Measurements from ENCODE around the gene CTBP2.

CTBP2 gene

DNA sequence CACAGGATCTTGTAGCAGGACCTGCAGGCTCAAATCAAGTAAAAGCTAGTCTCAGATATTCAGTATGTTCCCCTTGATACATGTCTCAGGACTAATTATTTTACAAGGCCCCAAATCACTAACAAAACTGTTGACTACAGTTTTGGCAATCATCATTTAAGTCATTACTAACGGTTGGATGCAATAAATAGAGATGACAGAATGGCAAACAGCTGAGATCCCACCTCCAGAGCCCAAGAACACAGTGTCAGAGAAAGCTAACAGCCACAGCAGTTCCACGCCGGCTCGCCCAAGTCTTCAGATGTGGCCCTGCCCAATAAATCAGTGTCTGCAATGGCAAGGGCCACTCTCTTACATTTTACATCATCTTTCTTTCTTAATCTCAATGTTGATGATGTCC, 87.6 kb downstream of the CTBP2 start:
- H3K36me3 ChIP-seq = no peaks in the 10 kb centered on the region; the same call in none of the 2 replicates
- H3K9me3 ChIP-seq = no peaks in the 10 kb centered on the region
- H3K4me1 ChIP-seq = no peaks in the 10 kb centered on the region
- no peak overlapping the region for H3K4me3 ChIP-seq (ENCODE audit: low read depth, low read length)
- no peak for DNase-seq
- TF ChIP-seq, protein P1, sequence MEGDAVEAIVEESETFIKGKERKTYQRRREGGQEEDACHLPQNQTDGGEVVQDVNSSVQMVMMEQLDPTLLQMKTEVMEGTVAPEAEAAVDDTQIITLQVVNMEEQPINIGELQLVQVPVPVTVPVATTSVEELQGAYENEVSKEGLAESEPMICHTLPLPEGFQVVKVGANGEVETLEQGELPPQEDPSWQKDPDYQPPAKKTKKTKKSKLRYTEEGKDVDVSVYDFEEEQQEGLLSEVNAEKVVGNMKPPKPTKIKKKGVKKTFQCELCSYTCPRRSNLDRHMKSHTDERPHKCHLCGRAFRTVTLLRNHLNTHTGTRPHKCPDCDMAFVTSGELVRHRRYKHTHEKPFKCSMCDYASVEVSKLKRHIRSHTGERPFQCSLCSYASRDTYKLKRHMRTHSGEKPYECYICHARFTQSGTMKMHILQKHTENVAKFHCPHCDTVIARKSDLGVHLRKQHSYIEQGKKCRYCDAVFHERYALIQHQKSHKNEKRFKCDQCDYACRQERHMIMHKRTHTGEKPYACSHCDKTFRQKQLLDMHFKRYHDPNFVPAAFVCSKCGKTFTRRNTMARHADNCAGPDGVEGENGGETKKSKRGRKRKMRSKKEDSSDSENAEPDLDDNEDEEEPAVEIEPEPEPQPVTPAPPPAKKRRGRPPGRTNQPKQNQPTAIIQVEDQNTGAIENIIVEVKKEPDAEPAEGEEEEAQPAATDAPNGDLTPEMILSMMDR (IDR thresholded peaks at IDR 0.05; ENCODE audit: low read depth, low read length) = no peak
- no peaks in the 10 kb centered on the region for H3K27me3 ChIP-seq

DNA sequence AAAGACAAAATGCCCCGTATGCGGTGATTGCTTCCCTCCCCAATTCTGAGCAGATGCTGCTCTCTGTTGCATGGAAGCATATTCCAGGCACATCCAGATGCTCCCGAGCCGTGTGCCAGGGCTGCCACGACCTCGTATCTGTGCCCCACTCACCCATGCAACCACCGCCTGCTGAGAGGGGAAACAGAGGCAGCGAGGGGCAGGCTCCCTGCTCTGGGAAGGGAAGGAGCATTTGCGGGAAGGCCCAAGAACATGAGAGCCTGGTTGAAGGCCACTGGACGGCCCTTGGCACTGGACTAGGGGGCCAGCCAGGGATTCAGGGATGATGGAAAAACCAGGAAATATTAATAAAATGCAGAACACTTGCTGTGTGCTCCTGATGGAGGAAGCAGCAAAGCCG, 89.4 kb downstream of the CTBP2 start:
- H3K9me3 ChIP-seq = no peaks in the 10 kb centered on the region
- TF ChIP-seq, protein P1 (IDR thresholded peaks at IDR 0.05; ENCODE audit: low read depth, low read length) = no peak
- H3K36me3 ChIP-seq = no peaks in the 10 kb centered on the region; the same call in none of the 2 replicates
- no peak overlapping the region for H3K4me3 ChIP-seq (ENCODE audit: low read depth, low read length)
- H3K27me3 ChIP-seq = no peaks in the 10 kb centered on the region
- no peaks in the 10 kb centered on the region for H3K4me1 ChIP-seq
- no peak for DNase-seq

DNA sequence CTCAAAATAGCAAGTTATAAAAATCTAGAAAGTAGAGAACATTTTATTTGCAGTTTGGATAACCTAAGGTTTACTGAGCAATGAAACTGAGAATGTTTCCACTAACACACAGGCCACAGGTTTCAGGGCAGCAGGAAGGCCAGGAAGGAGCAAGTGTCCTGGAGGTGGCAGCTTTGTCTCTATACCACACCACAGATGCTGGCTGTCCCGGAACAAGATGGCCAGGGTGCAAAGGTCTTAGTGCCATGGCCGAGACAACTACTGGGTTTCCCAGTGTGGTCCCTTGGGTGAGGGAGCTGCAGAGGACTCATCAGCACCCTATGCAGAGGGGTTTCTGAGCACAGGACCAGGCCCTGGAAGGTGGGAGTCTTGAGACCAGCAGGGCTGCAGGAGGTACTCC, 92.0 kb downstream of the CTBP2 start:
- no peaks in the 10 kb centered on the region for H3K4me1 ChIP-seq
- H3K4me3 ChIP-seq (ENCODE audit: low read depth, low read length) = no peak overlapping the region
- no peak for DNase-seq
- TF ChIP-seq, protein P1 (IDR thresholded peaks at IDR 0.05; ENCODE audit: low read depth, low read length) = no peak
- H3K36me3 ChIP-seq = no peaks in the 10 kb centered on the region; the same call in none of the 2 replicates
- no peaks in the 10 kb centered on the region for H3K27me3 ChIP-seq
- no peaks in the 10 kb centered on the region for H3K9me3 ChIP-seq

DNA sequence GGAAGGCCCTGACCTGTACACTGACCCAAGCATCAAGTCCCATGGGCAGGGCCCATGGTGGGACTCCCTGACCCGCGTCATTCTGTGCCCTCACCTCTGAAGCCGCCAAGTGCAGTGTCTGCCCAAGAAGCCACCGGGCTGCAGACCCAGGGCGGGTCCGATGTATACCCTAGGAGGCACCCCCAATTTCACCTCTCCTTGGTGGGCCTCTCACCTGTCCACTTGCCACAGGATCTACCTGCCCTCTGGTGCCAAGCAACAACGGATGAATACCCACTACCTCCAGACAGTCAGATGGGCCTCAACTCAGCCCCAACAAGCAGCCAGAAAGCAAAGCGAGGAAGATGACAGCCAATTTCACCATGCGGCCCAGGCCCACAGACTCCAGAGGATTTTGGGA, 92.6 kb downstream of the CTBP2 start:
- TF ChIP-seq, protein P1 (IDR thresholded peaks at IDR 0.05; ENCODE audit: low read depth, low read length) = no peak

DNA sequence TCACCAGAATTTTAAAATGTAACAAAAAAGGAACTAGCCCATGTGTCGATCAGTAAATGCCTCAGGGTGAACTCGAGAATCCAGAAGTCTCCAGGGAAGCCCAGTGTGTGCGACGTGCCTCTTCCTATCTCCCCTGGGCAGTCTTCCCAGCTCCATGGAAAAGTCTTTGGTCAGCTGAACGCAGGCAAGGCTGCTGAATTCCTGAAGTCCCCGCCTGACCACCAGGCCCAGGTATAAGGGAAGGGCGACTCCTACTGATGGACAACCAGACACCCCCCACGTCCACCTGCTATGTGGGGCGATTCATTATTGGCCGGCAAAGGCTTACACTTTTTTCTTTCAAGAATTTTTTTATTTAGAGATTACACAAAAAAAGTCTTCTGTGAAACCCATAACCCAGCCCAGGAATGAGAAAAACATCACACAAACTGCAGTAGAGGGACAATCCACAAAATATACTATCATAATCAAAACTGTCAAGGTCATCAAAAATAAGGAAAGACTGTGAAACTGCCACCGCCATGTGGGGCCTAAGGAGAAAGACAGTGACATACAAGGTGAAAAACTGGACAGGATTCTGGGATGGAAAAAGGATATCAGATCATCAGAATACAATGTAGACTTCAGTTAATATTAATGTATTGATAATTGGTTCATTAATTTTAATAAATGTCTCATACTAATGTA, 93.5 kb downstream of the CTBP2 start:
- H3K4me1 ChIP-seq = no peaks in the 10 kb centered on the region
- no peaks in the 10 kb centered on the region for H3K27me3 ChIP-seq
- TF ChIP-seq, protein P1 (IDR thresholded peaks at IDR 0.05; ENCODE audit: low read depth, low read length) = no peak
- H3K9me3 ChIP-seq = no peaks in the 10 kb centered on the region
- no peak for DNase-seq
- no peaks in the 10 kb centered on the region; the same call in none of the 2 replicates for H3K36me3 ChIP-seq
- H3K4me3 ChIP-seq (ENCODE audit: low read depth, low read length) = no peak overlapping the region

More for the DNA sequence above, 92.6 kb downstream of the CTBP2 start:
- no peaks in the 10 kb centered on the region for H3K27me3 ChIP-seq
- H3K9me3 ChIP-seq = no peaks in the 10 kb centered on the region
- no peak for DNase-seq
- H3K4me3 ChIP-seq (ENCODE audit: low read depth, low read length) = no peak overlapping the region
- no peaks in the 10 kb centered on the region for H3K4me1 ChIP-seq
- no peaks in the 10 kb centered on the region; the same call in none of the 2 replicates for H3K36me3 ChIP-seq

DNA sequence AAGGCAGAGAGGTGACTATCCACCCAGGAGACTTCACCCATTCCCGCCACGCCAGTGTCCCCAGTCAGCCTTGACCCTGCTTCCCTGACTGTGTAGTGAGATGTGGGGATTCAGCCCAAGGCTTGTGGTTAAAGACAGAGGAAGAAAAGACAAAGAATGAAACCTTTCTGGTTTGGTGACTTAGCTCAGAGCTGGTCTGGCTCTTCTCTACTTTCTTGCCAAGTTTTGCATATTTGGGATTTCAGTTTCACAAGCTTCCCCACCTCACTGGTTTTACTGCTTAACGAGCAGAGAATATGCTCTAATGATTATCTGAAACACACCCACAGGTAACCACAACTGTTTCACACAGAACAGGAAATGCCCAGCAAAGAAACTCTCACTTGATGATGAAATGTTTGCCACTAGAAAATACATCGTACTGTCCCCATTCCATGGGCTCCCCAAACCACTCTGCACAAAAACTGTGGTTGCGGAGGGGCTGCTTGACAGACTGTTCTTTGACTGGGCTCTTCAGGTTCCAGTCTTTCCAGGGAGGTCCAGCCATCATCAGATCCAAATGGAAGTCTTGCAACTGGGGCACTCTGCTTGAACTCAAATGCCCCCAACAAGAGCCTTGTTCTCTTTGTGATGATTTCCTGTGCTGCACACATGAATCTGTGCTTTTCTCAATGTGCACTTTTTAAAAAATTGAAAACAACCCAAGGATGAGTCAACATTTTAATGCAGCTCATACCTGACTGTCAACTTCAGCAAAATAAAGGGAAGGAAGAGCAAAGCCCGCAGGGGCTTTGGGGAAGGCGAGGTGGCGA, 95.5 kb downstream of the CTBP2 start:
- H3K4me3 ChIP-seq (ENCODE audit: low read depth, low read length) = no peak overlapping the region
- H3K27me3 ChIP-seq = no peaks in the 10 kb centered on the region
- H3K9me3 ChIP-seq = no peaks in the 10 kb centered on the region
- no peak for DNase-seq
- no peaks in the 10 kb centered on the region; the same call in 1 of the 2 replicates for H3K36me3 ChIP-seq
- peaks cover 7% of the 10 kb centered on the region for H3K4me1 ChIP-seq
- TF ChIP-seq, protein P1 (IDR thresholded peaks at IDR 0.05; ENCODE audit: low read depth, low read length) = no peak
